K562 (cell line): ENCODE results near the gene FJX1. TPM values are rescaled to one million over a fixed set of nuclear protein-coding genes. Genes with fewer than 3 reads are reported as not detected.

Source experiments
- ATAC-seq: fragments of 200-7000 bp; cut with Tn5 transposase; 3 replicates; pipeline ENCODE4 v1.9.1; 2020; ENCODE audit warnings: moderate library complexity
- BruUV-seq: library from RNA; stranded (reverse); fragments of 400-500 nt; replicated peaks from 2 replicates; lab custom pipeline; 2021; lab: Mats Ljungman, UMichigan
- CTCF ChIA-PET: fragments of 300-600 bp; formaldehyde crosslinking; extraction: SDS; loops from one replicate; lab custom pipeline; 2021; ENCODE audit warnings: low intra/inter-chr PET ratio; lab: Yijun Ruan, JAX
- POLR2A ChIA-PET: fragments of 300-600, 350-650 bp; sonication (Branson Sonifier 250); formaldehyde crosslinking; extraction: SDS; loops from one replicate; lab custom pipeline; 2021; ENCODE audit warnings: antibody characterized with exemption, inconsistent platforms; lab: Yijun Ruan, JAX
- DNase-seq, 4 experiments: peaks; one replicate each; pipeline versions ENCODE4 v3.0.0 to v3.0.0-alpha.2; 2011 to 2018; ENCODE audit warnings: low spot score in 3 of 4, mixed read lengths in 3 of 4; ENCODE audit errors: extremely low read depth in 1 of 4
- FAIRE-seq: peaks from 2 replicates; lab custom pipeline; 2011; peaks lifted over from hg19 to GRCh38; lab: Jason Lieb, UNC
- H2AFZ ChIP-seq: 2 replicates; pipeline ENCODE4 v1.6.0; 2011; ENCODE audit warnings: low read depth, low read length, control low read depth, inconsistent platforms
- H3K27ac ChIP-seq: fragments of 200-600 bp; 3 replicates; pipeline ENCODE4 v1.8.0; 2011; ENCODE audit warnings: low read depth, mild to moderate bottlenecking, control low read depth, inconsistent platforms, low read length, moderate library complexity, mixed read lengths; ENCODE audit errors: extremely low read depth
- H3K27me3 ChIP-seq, 2 experiments: fragments of 300-600 bp in 1 of 2; 2 replicates in 1 of 2; 3 replicates in 1 of 2; pipeline versions ENCODE4 v1.6.0 to v1.8.0; 2011; ENCODE audit warnings: inconsistent platforms in 2 of 2, low read length in 2 of 2, mild to moderate bottlenecking in 1 of 2, mixed read lengths in 1 of 2, moderate library complexity in 1 of 2; ENCODE audit not compliant: control insufficient read depth in 2 of 2, insufficient read depth in 2 of 2
- H3K36me3 ChIP-seq: fragments of 300-600 bp; 3 replicates; pipeline ENCODE4 v1.8.0; 2011; ENCODE audit warnings: mild to moderate bottlenecking, low read length, inconsistent platforms; ENCODE audit not compliant: control insufficient read depth, insufficient read depth
- H3K4me1 ChIP-seq, 2 experiments: fragments of 200-600 bp in 1 of 2; replicated peaks in 1 of 2; 2 replicates in 1 of 2; 3 replicates in 1 of 2; pipeline versions ENCODE4 v1.5.1 to v1.8.0; 2011; ENCODE audit warnings: inconsistent platforms in 2 of 2, low read length in 2 of 2, mild to moderate bottlenecking in 1 of 2, mixed read lengths in 1 of 2, moderate library complexity in 1 of 2; ENCODE audit not compliant: control insufficient read depth in 2 of 2, insufficient read depth in 2 of 2
- H3K4me2 ChIP-seq: 2 replicates; pipeline ENCODE4 v1.6.1; 2011; ENCODE audit warnings: low read length, control low read depth, inconsistent platforms, mixed read lengths; ENCODE audit not compliant: insufficient read depth
- H3K4me3 ChIP-seq: fragments of 200-600 bp; sonication (generic), shearing (Covaris generic); 2 replicates; pipeline ENCODE4 v1.5.1; 2016; ENCODE audit warnings: control low read depth, inconsistent platforms
- H3K79me2 ChIP-seq: fragments of 200-600 bp; 3 replicates; pipeline ENCODE4 v1.8.0; 2011; ENCODE audit warnings: low read length, inconsistent platforms; ENCODE audit not compliant: control insufficient read depth, insufficient read depth
- H3K9ac ChIP-seq, 2 experiments: 2 replicates each; pipeline versions ENCODE4 v1.6.0 to v1.6.1; 2011; ENCODE audit warnings: low read depth in 2 of 2, low read length in 2 of 2, control low read depth in 1 of 2, inconsistent platforms in 1 of 2, mild to moderate bottlenecking in 1 of 2, mixed read lengths in 1 of 2; ENCODE audit not compliant: insufficient read depth in 1 of 2
- H3K9me1 ChIP-seq: one replicate; pipeline ENCODE4 v1.6.0; 2011; ENCODE audit warnings: inconsistent platforms, mild to moderate bottlenecking, low read length, moderate library complexity; ENCODE audit not compliant: control insufficient read depth, insufficient read depth
- H3K9me3 ChIP-seq: replicated peaks from 2 replicates; pipeline ENCODE4 v1.5.1; 2011; ENCODE audit warnings: low read depth, low read length, inconsistent platforms; ENCODE audit not compliant: control insufficient read depth, insufficient read depth
- H4K20me1 ChIP-seq: replicated peaks from 2 replicates; pipeline ENCODE4 v1.6.1; 2011; ENCODE audit warnings: low read length, inconsistent platforms, mixed read lengths; ENCODE audit not compliant: control insufficient read depth, insufficient read depth
- AFF4 ChIP-seq: sonication (generic); formaldehyde crosslinking; IDR thresholded peaks from 2 replicates; pipeline ENCODE4 v1.8.0; 2023; ENCODE audit warnings: mild to moderate bottlenecking, missing genetic modification reagents
- FOSL1 ChIP-seq: fragments of 200-800 bp; sonication (Bioruptor generic); conservative IDR thresholded peaks from 2 replicates; pipeline ENCODE4 v1.6.1; 2016; ENCODE audit warnings: missing genetic modification characterization, missing compliant biosample characterization
- GTF2A2 ChIP-seq: IDR thresholded peaks from 2 replicates; pipeline ENCODE4 v1.6.1; 2016; ENCODE audit warnings: mild to moderate bottlenecking, missing genetic modification characterization, missing compliant biosample characterization
- JUND ChIP-seq, 2 experiments: IDR thresholded peaks; 2 replicates in 1 of 2; 3 replicates in 1 of 2; pipeline ENCODE4 v1.6.1; 2011; ENCODE audit warnings: borderline replicate concordance in 2 of 2, low read depth in 2 of 2, low read length in 2 of 2, improper control_type of control experiment in 1 of 2, missing biosample characterization in 1 of 2, missing genetic modification characterization in 1 of 2, missing genetic modification reagents in 1 of 2
- KAT7 ChIP-seq: sonication (generic); formaldehyde crosslinking; IDR thresholded peaks from 2 replicates; pipeline ENCODE4 v1.8.0; 2022; ENCODE audit warnings: missing genetic modification reagents, mild to moderate bottlenecking, borderline replicate concordance
- MYBL2 ChIP-seq, 2 experiments: fragments of 450-650 bp in 1 of 2; sonication (generic) in 1 of 2; formaldehyde crosslinking in 1 of 2; IDR thresholded peaks; 2 replicates each; pipeline versions ENCODE4 v1.6.1 to v1.8.1; 2017 to 2022; ENCODE audit warnings: borderline replicate concordance in 1 of 2, inconsistent platforms in 1 of 2, low read depth in 1 of 2, mild to moderate bottlenecking in 1 of 2, missing genetic modification reagents in 1 of 2, moderate library complexity in 1 of 2
- PTBP1 ChIP-seq: fragments of 200-400 bp; formaldehyde crosslinking; IDR thresholded peaks from 2 replicates; pipeline ENCODE4 v1.6.1; 2017; ENCODE audit warnings: low read depth, low read length
- PTRF ChIP-seq: fragments of 450-650 bp; IDR thresholded peaks from 2 replicates; pipeline ENCODE4 v1.6.1; 2016; ENCODE audit warnings: mild to moderate bottlenecking, missing genetic modification characterization, missing compliant biosample characterization
- SIN3A ChIP-seq, 2 experiments: fragments of 150-350 bp in 1 of 2; IDR thresholded peaks; 2 replicates each; pipeline ENCODE4 v1.6.1; 2011 to 2016; ENCODE audit warnings: borderline replicate concordance in 2 of 2, low read depth in 2 of 2, low read length in 2 of 2, mild to moderate bottlenecking in 2 of 2, moderate library complexity in 2 of 2; ENCODE audit not compliant: control insufficient read depth in 1 of 2
- TAL1 ChIP-seq: fragments of 450-650 bp; IDR thresholded peaks from 2 replicates; pipeline ENCODE4 v1.6.1; 2016; ENCODE audit warnings: mild to moderate bottlenecking
- ZNF133 ChIP-seq: fragments of 250-450 bp; sonication (Bioruptor Pico); IDR thresholded peaks from 2 replicates; pipeline ENCODE4 v1.4.0; 2020; ENCODE audit warnings: mild to moderate bottlenecking
- ZNF239 ChIP-seq: fragments of 250-450 bp; sonication (Bioruptor Pico); IDR thresholded peaks from 2 replicates; pipeline ENCODE4 v1.4.0; 2020; ENCODE audit warnings: mild to moderate bottlenecking
- ZNF766 ChIP-seq: fragments of 200-800 bp; sonication (Bioruptor generic); conservative IDR thresholded peaks from 2 replicates; pipeline ENCODE4 v1.6.1; 2016; ENCODE audit warnings: missing genetic modification characterization, missing compliant biosample characterization
- WGBS: fragments of 100-300 bp; shearing (Covaris generic); methylation state at CpG from one replicate; pipeline ENCODE4 v1.1.6; 2016; ENCODE audit warnings: low coverage, mixed read lengths; ENCODE audit not compliant: insufficient coverage; ENCODE audit errors: missing lambda C conversion rate; 5-methylcytosine and 5-hydroxymethylcytosine counted together
- in situ Hi-C: fragments of 300-500 bp; cut with MboI; formaldehyde crosslinking; loops from 4 replicates; pipeline ENCODE4 v1.15.0; 2018; ENCODE audit warnings: inconsistent platforms, mixed read lengths
- intact Hi-C: fragments of 100-400 bp; cut with micrococcal nuclease; formaldehyde crosslinking; loops from 2 replicates; pipeline ENCODE4 v1.14.2; 2022
- polyA plus RNA-seq, 8 experiments: library from polyadenylated mRNA; depleted of rRNA in 4 of 8; stranded (reverse) in 5 of 8; unstranded in 3 of 8; fragments of >200 nt; fragmentation: Nextera tagmentation in 2 of 8; fragmentation: Illumina TruSeq in 1 of 8; extraction: Ambion mirVana in 2 of 8; extraction: Trizol in 1 of 8; gene quantifications; 2 replicates each; pipeline versions ENCODE4 v1.2.1 to v1.2.3, GENCODE V29; 2011 to 2014; ENCODE audit warnings: inconsistent platforms in 1 of 8, missing spikeins in 1 of 8
- total RNA-seq, 7 experiments: library from RNA; depleted of rRNA in 6 of 7; stranded (reverse); fragments of >200 nt in 6 of 7; fragmentation: Illumina TruSeq in 2 of 7; extraction: Trizol in 2 of 7; gene quantifications; 2 replicates each; pipeline versions ENCODE4 v1.2.1 to v1.2.3, GENCODE V29; 2011 to 2021; ENCODE audit warnings: low replicate concordance in 1 of 7
- TF ChIP-seq, protein P1 (sequence below): fragments of 250-450 bp; sonication (Bioruptor Pico); IDR thresholded peaks from 2 replicates; pipeline ENCODE4 v1.8.0; 2022; ENCODE audit warnings: inconsistent platforms

Gene FJX1
- total and polyA plus RNA-seq, 9 of the 15 experiments (the other 6 are each of a cell fraction or from before 2014, with no cell fraction given): 0.10 to 2.7 (median 0.72) TPM

DNA sequence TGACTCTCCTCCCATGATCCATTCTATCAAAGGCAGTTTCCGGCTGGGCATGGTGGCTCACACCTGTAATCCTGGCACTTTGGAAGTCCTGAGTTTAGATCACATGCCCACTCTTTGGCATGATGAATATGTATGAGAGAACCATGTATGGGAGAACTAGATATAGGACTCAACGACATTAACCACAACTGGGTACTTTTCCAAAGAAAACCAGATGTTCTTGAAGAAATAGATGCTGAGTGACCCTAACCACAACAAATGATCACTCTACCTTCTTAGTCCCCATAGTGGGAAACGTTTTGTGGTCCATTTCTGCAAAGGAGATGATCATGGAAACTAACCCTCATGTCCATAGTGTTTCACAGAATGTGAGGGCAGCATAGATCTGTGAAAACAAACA lies 13.6 kb downstream of the FJX1 start:
- H2AFZ ChIP-seq: no peak overlapping the region
- no peak overlapping the region for H3K27ac ChIP-seq
- CTCF ChIA-PET: no interaction called here
- TF ChIP-seq PTBP1 (no peak), ZNF239 (CRISPR knock-in tag) (no peak), GTF2A2 (tag) (no peak), ZNF133 (CRISPR knock-in tag) (no peak), KAT7 (no peak), FOSL1 (tag) (no peak), TAL1 (no peak), SIN3A (IDR thresholded peaks at IDR 0.05; ENCODE audit: borderline replicate concordance in 2 of 2, control insufficient read depth in 1 of 2, low read depth in 2 of 2, low read length in 2 of 2) (no peak), ZNF766 (CRISPR knock-in tag) (no peak), PTRF (no peak), AFF4 (CRISPR knock-in tag) (no peak), MYBL2 (IDR thresholded peaks at IDR 0.05; ENCODE audit: low read depth) (no peak), MYBL2 (CRISPR knock-in tag; IDR thresholded peaks at IDR 0.05; ENCODE audit: borderline replicate concordance) (no peak), JUND (IDR thresholded peaks at IDR 0.05; ENCODE audit: borderline replicate concordance, low read depth, low read length) (no peak), JUND (tag; IDR thresholded peaks at IDR 0.05; ENCODE audit: borderline replicate concordance, low read depth, low read length) (no peak)
- TF ChIP-seq, protein P1, sequence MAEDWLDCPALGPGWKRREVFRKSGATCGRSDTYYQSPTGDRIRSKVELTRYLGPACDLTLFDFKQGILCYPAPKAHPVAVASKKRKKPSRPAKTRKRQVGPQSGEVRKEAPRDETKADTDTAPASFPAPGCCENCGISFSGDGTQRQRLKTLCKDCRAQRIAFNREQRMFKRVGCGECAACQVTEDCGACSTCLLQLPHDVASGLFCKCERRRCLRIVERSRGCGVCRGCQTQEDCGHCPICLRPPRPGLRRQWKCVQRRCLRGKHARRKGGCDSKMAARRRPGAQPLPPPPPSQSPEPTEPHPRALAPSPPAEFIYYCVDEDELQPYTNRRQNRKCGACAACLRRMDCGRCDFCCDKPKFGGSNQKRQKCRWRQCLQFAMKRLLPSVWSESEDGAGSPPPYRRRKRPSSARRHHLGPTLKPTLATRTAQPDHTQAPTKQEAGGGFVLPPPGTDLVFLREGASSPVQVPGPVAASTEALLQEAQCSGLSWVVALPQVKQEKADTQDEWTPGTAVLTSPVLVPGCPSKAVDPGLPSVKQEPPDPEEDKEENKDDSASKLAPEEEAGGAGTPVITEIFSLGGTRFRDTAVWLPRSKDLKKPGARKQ (CRISPR knock-in tag): no peak

More for the DNA sequence above, 13.6 kb downstream of the FJX1 start:
- no peaks in the 10 kb centered on the region for H3K9me3 ChIP-seq
- H3K9me1 ChIP-seq: no peaks in the 10 kb centered on the region
- no peaks in the 10 kb centered on the region for H3K36me3 ChIP-seq
- in situ Hi-C loops: no loop called here
- DNase-seq (no peak), ATAC-seq (no peak), FAIRE-seq (no peak)
- intact Hi-C loops: no loop called here
- BruUV-seq: no TSS peak
- peaks cover 29 to 35% of the 10 kb centered on the region in 2 experiments for H3K27me3 ChIP-seq
- H4K20me1 ChIP-seq: no peaks in the 10 kb centered on the region
- POLR2A ChIA-PET: no interaction called here
- no peak overlapping the region for H3K4me2 ChIP-seq
- H3K4me3 ChIP-seq: no peak overlapping the region
- WGBS: 0% methylated on average over 3 of the region's 3 CpGs
- H3K4me1 ChIP-seq: no peaks in the 10 kb centered on the region
- no peaks in the 10 kb centered on the region for H3K79me2 ChIP-seq
- no peak overlapping the region for H3K9ac ChIP-seq
